ENCODE measurements around the gene OR4A15.

Gene OR4A15

DNA sequence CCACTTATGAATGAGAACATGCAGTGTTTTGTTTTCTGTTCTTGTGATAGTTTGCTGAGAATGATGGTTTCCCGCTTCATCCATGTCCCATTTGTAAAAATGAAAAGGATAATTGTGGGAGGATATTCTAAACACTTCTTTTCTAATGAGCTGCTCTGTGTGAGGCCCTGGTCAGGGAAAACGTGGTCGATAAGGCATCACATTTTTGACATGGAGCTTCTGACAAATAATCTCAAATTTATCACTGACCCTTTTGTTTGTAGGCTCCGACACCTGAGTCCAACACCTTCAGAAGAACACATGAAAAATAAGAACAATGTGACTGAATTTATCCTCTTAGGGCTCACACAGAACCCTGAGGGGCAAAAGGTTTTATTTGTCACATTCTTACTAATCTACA, at the start of gene OR4A15:
Gene OR4A15 (plus strand): TSS at position 301 of the 400 bp plus-strand sequence. CDS start 0 bp downstream, at position 301.
- DNase-seq (ENCODE audit: low read depth), result no peak

- no peak for DNase-seq (ENCODE audit: low read depth)
Observed at GRCh38 chr11:55324500-55324899, 43.3 kb upstream of the OR4A15 start.

DNA sequence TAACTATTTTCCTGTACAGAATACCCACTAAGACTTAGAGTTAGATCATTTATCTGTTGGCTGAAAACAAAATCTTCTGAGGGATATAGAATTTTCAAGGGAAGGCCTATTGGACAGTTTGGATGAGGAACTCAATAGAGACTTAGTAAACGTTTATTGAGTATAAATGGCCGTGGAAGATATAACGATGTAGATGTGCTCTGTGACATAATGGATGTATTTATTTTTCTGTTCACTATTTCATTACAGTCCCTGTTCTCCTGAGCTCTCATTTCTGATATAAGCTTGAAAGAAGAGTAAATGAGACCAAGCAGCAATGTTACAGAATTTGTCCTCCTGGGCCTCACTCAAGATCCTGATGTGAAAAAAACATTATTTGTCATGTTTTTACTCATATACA, 24.9 kb upstream of the OR4A15 start, which contains the start of gene OR4A16:
Gene OR4A16 (plus strand): TSS at position 301 of the 400 bp plus-strand sequence. CDS start 0 bp downstream, at position 301.
- DNase-seq (ENCODE audit: low read depth), result no peak

DNA sequence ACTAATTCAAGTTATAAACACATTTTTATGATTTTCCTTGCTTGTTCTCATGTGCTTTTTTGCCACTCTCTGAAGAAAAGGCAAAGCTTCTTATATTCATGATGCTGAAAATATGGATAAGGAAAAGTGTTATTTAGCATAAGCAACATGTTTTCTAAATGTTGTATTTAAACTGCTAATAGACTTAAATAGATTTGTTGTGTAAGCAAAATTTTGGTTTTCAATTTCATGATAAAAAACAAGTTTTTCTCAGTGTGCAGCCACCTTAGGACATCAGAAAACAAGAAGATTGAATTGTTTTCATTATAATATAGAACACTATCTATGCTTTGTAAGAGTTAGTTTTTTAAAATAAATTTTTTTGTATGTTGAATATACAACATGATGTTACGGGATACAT, 22.5 kb upstream of the OR4A15 start:
- DNase-seq (ENCODE audit: low read depth), result no peak

DNA sequence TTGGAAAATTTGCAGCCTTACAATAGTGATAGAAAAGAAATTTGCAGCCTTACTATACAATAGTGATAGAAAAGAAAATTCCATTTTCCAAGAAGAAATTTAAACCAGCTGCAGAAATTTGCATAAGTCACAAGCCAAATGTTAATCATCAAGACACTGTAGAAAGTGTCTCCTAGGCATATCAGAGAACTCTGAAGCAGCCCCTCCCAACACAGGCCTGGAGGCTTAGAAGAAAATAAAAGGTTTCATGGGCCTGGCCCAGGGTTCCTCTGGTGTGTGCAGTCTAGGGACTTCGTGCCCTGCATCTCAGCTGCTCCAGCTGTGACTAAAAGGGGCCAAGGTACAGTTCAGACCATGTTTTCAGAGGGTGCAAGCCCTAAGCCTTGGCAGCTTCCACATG, 18.7 kb upstream of the OR4A15 start:
- DNase-seq (ENCODE audit: low read depth), result no peak

GRCh38 chr11:55357560-55358184, 10.1 kb upstream of the OR4A15 start:
- DNase-seq (ENCODE audit: low read depth), result no peak

DNA sequence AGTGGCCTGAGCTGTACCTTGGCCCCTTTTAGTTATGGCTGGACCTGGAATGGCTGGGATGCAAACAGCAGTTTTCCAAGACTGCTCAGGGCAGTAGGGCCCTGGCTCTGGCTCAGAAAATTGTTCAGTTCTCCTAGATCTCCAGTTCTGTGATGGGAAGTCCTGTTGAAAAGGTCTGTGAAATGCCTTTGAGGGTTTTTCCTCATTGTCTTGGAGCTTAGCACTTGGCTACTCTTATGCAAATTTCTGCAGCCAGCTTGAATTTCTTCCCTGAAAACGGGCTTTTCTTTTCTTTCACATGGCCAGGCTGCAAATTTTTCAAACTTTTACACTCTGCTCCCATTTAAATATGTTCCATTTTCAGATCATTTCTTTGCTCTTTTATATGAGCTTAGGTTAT, 33.2 kb downstream of the OR4A15 start:
- no peak for DNase-seq (ENCODE audit: low read depth)
